H9 (cell line): Measurements from ENCODE around the gene YPEL5. TPM values are rescaled to one million over a fixed set of nuclear protein-coding genes. Genes with fewer than 3 reads are reported as not detected.

ENCODE experiments used
- DNase-seq: peaks from one replicate; pipeline ENCODE4 v3.0.0-alpha.2; 2017
- H2AFZ ChIP-seq: one replicate; pipeline ENCODE4 v1.6.1; 2013; ENCODE audit warnings: mild to moderate bottlenecking, low read length, control low read depth, moderate library complexity
- H2AK5ac ChIP-seq: 2 replicates; pipeline ENCODE4 v1.6.1; 2013; ENCODE audit warnings: low read length, control low read depth, mixed read lengths; ENCODE audit not compliant: insufficient read length
- H2BK120ac ChIP-seq: one replicate; pipeline ENCODE4 v1.6.1; 2013; ENCODE audit warnings: low read depth, mild to moderate bottlenecking, low read length, control low read depth, inconsistent platforms; ENCODE audit not compliant: poor library complexity, severe bottlenecking
- H2BK12ac ChIP-seq: 2 replicates; pipeline ENCODE4 v1.6.1; 2013; ENCODE audit warnings: low read length, control low read depth, mixed read lengths, low read depth; ENCODE audit not compliant: insufficient read length
- H2BK15ac ChIP-seq: 2 replicates; pipeline ENCODE4 v1.6.1; 2013; ENCODE audit warnings: low read depth, low read length, control low read depth
- H2BK20ac ChIP-seq: one replicate; pipeline ENCODE4 v1.6.1; 2013; ENCODE audit warnings: low read depth, mild to moderate bottlenecking, low read length, control low read depth, inconsistent platforms; ENCODE audit not compliant: poor library complexity, severe bottlenecking
- H2BK5ac ChIP-seq: 2 replicates; pipeline ENCODE4 v1.6.1; 2013; ENCODE audit warnings: low read length, control low read depth, mixed read lengths; ENCODE audit not compliant: insufficient read length
- H3K14ac ChIP-seq: 2 replicates; pipeline ENCODE4 v1.6.1; 2013; ENCODE audit warnings: low read length, control low read depth; ENCODE audit not compliant: insufficient read depth
- H3K18ac ChIP-seq: 2 replicates; pipeline ENCODE4 v1.6.1; 2013; ENCODE audit warnings: low read depth, mild to moderate bottlenecking, mixed read lengths, low read length, control low read depth; ENCODE audit not compliant: insufficient read length
- H3K23ac ChIP-seq: 2 replicates; pipeline ENCODE4 v1.6.1; 2013; ENCODE audit warnings: low read length, control low read depth, mixed read lengths, low read depth; ENCODE audit not compliant: insufficient read length
- H3K23me2 ChIP-seq: 2 replicates; pipeline ENCODE4 v1.6.1; 2013; ENCODE audit warnings: low read depth, mild to moderate bottlenecking, mixed read lengths, low read length, control low read depth; ENCODE audit not compliant: insufficient read length, poor library complexity, severe bottlenecking
- H3K27ac ChIP-seq: 2 replicates; pipeline ENCODE4 v1.5.1; 2013; ENCODE audit warnings: low read length, control low read depth, mixed read lengths, low read depth; ENCODE audit not compliant: insufficient read length
- H3K27me3 ChIP-seq: 2 replicates; pipeline ENCODE4 v1.6.1; 2013; ENCODE audit warnings: low read length, control low read depth, inconsistent platforms; ENCODE audit not compliant: insufficient read depth
- H3K4ac ChIP-seq: 2 replicates; pipeline ENCODE4 v1.6.1; 2013; ENCODE audit warnings: low read depth, mild to moderate bottlenecking, control low read depth, inconsistent platforms, low read length, moderate library complexity
- H3K4me1 ChIP-seq: 2 replicates; pipeline ENCODE4 v1.6.1; 2013; ENCODE audit warnings: low read length, control low read depth, inconsistent platforms; ENCODE audit not compliant: insufficient read depth
- H3K4me2 ChIP-seq: 2 replicates; pipeline ENCODE4 v1.6.1; 2013; ENCODE audit warnings: low read length, control low read depth, mixed read lengths; ENCODE audit not compliant: insufficient read length, insufficient read depth
- H3K56ac ChIP-seq: 2 replicates; pipeline ENCODE4 v1.6.1; 2013; ENCODE audit warnings: low read depth, mild to moderate bottlenecking, mixed read lengths, low read length, control low read depth; ENCODE audit not compliant: insufficient read length
- H3K79me1 ChIP-seq: 2 replicates; pipeline ENCODE4 v1.6.1; 2013; ENCODE audit warnings: low read depth, mild to moderate bottlenecking, moderate library complexity, low read length, control low read depth, inconsistent platforms; ENCODE audit not compliant: insufficient read depth, poor library complexity, severe bottlenecking
- H3K79me2 ChIP-seq: 2 replicates; pipeline ENCODE4 v1.6.1; 2013; ENCODE audit warnings: low read length, control low read depth, inconsistent platforms; ENCODE audit not compliant: insufficient read depth
- H3K9ac ChIP-seq: 2 replicates; pipeline ENCODE4 v1.6.1; 2013; ENCODE audit warnings: low read length, control low read depth, mixed read lengths; ENCODE audit not compliant: insufficient read length; ENCODE audit errors: extremely low read depth
- H3K9me3 ChIP-seq: one replicate; pipeline ENCODE4 v1.6.1; 2013; ENCODE audit warnings: low read depth, low read length, inconsistent platforms; ENCODE audit not compliant: control insufficient read depth
- H3T11ph ChIP-seq: one replicate; pipeline ENCODE4 v1.6.1; 2013; ENCODE audit warnings: mild to moderate bottlenecking, low read length, control low read depth, inconsistent platforms
- H4K20me1 ChIP-seq: one replicate; pipeline ENCODE4 v1.6.1; 2013; ENCODE audit not compliant: control insufficient read depth, insufficient read length, insufficient read depth
- H4K5ac ChIP-seq: 2 replicates; pipeline ENCODE4 v1.6.1; 2013; ENCODE audit warnings: low read depth, mild to moderate bottlenecking, mixed read lengths, low read length, control low read depth; ENCODE audit not compliant: insufficient read length
- H4K8ac ChIP-seq: replicated peaks from 2 replicates; pipeline ENCODE4 v1.6.1; 2013; ENCODE audit warnings: low read length, control low read depth, mixed read lengths, low read depth; ENCODE audit not compliant: insufficient read length
- H4K91ac ChIP-seq: 2 replicates; pipeline ENCODE4 v1.6.1; 2013; ENCODE audit warnings: low read depth, mild to moderate bottlenecking, moderate library complexity, mixed read lengths, low read length, control low read depth; ENCODE audit not compliant: insufficient read length
- H3K27ac Mint-ChIP-seq, 3 experiments: 2 replicates in 2 of 3; 3 replicates in 1 of 3; pipeline ENCODE4 v1.8.0; 2020 to 2021; ENCODE audit warnings: mixed read lengths in 3 of 3, mild to moderate bottlenecking in 1 of 3, moderate library complexity in 1 of 3
- H3K27me3 Mint-ChIP-seq: 2 replicates; pipeline ENCODE4 v1.8.0; 2021; ENCODE audit warnings: low read depth, mild to moderate bottlenecking, moderate library complexity, mixed read lengths
- H3K36me3 Mint-ChIP-seq, 3 experiments: 2 replicates in 2 of 3; 3 replicates in 1 of 3; pipeline ENCODE4 v1.8.0; 2020 to 2021; ENCODE audit warnings: low read depth in 3 of 3, mixed read lengths in 3 of 3; ENCODE audit not compliant: insufficient read depth in 1 of 3
- H3K4me1 Mint-ChIP-seq, 2 experiments: 2 replicates each; pipeline ENCODE4 v1.8.0; 2020; ENCODE audit warnings: mixed read lengths in 2 of 2
- H3K4me3 Mint-ChIP-seq, 2 experiments: 2 replicates in 1 of 2; 3 replicates in 1 of 2; pipeline ENCODE4 v1.8.0; 2020 to 2021; ENCODE audit warnings: mild to moderate bottlenecking in 2 of 2, mixed read lengths in 2 of 2, moderate library complexity in 1 of 2
- H3K9me3 Mint-ChIP-seq, 2 experiments: 2 replicates in 1 of 2; 3 replicates in 1 of 2; pipeline ENCODE4 v1.8.0; 2020; ENCODE audit warnings: mild to moderate bottlenecking in 2 of 2, mixed read lengths in 2 of 2, moderate library complexity in 1 of 2
- WGBS: extraction: QIAGEN DNeasy Blood & Tissue Kit; methylation state at CpG from one replicate; pipeline ENCODE4 v1.1.7; 2013; ENCODE audit warnings: missing lambda C conversion rate, low lambda C conversion rate, mixed read lengths; ENCODE audit not compliant: insufficient read length; ENCODE audit errors: extremely low coverage; 5-methylcytosine and 5-hydroxymethylcytosine counted together
- total RNA-seq: library from RNA; stranded (reverse); gene quantifications from 2 replicates; pipeline ENCODE4 v1.2.1, GENCODE V29; 2021
- TF ChIP-seq, protein P1 (sequence below): fragments of 200-600 bp; sonication (generic); conservative IDR thresholded peaks from 3 replicates; pipeline ENCODE4 v1.8.0; 2021; ENCODE audit warnings: antibody characterized with exemption, mild to moderate bottlenecking

Gene YPEL5
- total RNA-seq, 1 experiment from 2014 or later, result 28.5 TPM

DNA sequence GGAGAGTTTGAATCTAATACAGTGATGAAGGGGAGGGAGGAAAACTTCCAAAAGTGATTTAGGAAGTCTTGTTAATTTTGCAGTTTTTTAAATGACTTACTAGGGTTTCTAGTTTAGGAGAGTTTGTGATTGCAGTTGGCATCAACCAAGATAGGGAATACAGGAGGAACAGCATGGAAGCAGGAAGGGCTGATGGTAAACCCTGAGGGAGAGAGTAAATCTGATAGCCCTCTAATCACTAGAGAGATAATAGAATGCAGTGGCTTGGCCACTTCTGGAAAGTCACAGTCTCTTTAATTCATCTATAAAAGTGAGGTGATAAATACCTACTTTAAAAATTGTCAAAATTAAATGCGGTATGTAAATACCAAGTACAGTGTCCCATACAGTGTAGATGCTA lies 5.6 kb downstream of the YPEL5 start:
- no peak overlapping the region for H4K8ac ChIP-seq
- H3K27me3 ChIP-seq, result no peaks in the 10 kb centered on the region
- peaks cover 0 to 20% (median 14%) of the 10 kb centered on the region in 3 experiments; a peak in 5 of 7 replicates for H3K36me3 Mint-ChIP-seq
- WGBS, result no CpG with 5 or more reads among the region's 1 CpG
- no peak overlapping the region for H4K91ac ChIP-seq
- H3K4me1 ChIP-seq, result peaks cover 3% of the 10 kb centered on the region; the same call in 1 of the 2 replicates
- no peak overlapping the region for H3K4me2 ChIP-seq
- no peak overlapping the region for H3K9ac ChIP-seq
- DNase-seq, result no peak
- no peak overlapping the region for H2AK5ac ChIP-seq
- H3K9me3 Mint-ChIP-seq, result no peaks in the 10 kb centered on the region
- no peaks in the 10 kb centered on the region for H3K27me3 Mint-ChIP-seq
- H2BK20ac ChIP-seq, result no peak overlapping the region
- no peak overlapping the region for H3K14ac ChIP-seq
- H3T11ph ChIP-seq, result no peak overlapping the region
- TF ChIP-seq, protein P1, sequence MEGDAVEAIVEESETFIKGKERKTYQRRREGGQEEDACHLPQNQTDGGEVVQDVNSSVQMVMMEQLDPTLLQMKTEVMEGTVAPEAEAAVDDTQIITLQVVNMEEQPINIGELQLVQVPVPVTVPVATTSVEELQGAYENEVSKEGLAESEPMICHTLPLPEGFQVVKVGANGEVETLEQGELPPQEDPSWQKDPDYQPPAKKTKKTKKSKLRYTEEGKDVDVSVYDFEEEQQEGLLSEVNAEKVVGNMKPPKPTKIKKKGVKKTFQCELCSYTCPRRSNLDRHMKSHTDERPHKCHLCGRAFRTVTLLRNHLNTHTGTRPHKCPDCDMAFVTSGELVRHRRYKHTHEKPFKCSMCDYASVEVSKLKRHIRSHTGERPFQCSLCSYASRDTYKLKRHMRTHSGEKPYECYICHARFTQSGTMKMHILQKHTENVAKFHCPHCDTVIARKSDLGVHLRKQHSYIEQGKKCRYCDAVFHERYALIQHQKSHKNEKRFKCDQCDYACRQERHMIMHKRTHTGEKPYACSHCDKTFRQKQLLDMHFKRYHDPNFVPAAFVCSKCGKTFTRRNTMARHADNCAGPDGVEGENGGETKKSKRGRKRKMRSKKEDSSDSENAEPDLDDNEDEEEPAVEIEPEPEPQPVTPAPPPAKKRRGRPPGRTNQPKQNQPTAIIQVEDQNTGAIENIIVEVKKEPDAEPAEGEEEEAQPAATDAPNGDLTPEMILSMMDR, result no peak
- no peaks in the 10 kb centered on the region for H3K79me2 ChIP-seq
- H2BK5ac ChIP-seq, result no peak overlapping the region
- no peak overlapping the region for H4K5ac ChIP-seq
- no peak overlapping the region for H2BK12ac ChIP-seq
- no peak overlapping the region for H3K27ac ChIP-seq
- H3K56ac ChIP-seq, result no peak overlapping the region
- H2BK120ac ChIP-seq, result no peak overlapping the region
- H4K20me1 ChIP-seq, result no peaks in the 10 kb centered on the region
- H3K4me1 Mint-ChIP-seq, result peaks cover 39 to 43% of the 10 kb centered on the region in 2 experiments
- no peak overlapping the region for H3K27ac Mint-ChIP-seq
- H3K79me1 ChIP-seq, result no peaks in the 10 kb centered on the region
- no peak overlapping the region for H3K4ac ChIP-seq
- H3K4me3 Mint-ChIP-seq, result no peak overlapping the region
- H3K23ac ChIP-seq, result no peak overlapping the region
- no peak overlapping the region for H3K18ac ChIP-seq
- no peak overlapping the region for H2AFZ ChIP-seq
- peaks cover 3% of the 10 kb centered on the region for H3K23me2 ChIP-seq
- H3K9me3 ChIP-seq, result no peaks in the 10 kb centered on the region
- no peak overlapping the region for H2BK15ac ChIP-seq
